PC-3 (cell line): ENCODE measurements around the gene FBXO5.

ENCODE experiments used
- CTCF ChIP-seq: fragments of 300-600 bp; sonication (generic); conservative IDR thresholded peaks from 2 replicates; pipeline ENCODE4 v1.5.1; 2017; ENCODE audit warnings: antibody characterized with exemption, low read depth, mild to moderate bottlenecking, low read length
- EZH2 ChIP-seq: fragments of 300-600 bp; sonication (generic); IDR thresholded peaks from one replicate; pipeline ENCODE4 v1.6.1; 2017; ENCODE audit warnings: antibody characterized with exemption, mild to moderate bottlenecking, low read length; ENCODE audit not compliant: unreplicated experiment
- EZH2phosphoT487 ChIP-seq: fragments of 300-600 bp; sonication (generic); IDR thresholded peaks from 2 replicates; pipeline ENCODE4 v1.6.1; 2018; ENCODE audit warnings: mild to moderate bottlenecking, antibody characterized with exemption, low read length, borderline replicate concordance

- TF ChIP-seq CTCF (no peak), EZH2 (no peak), EZH2phosphoT487 (no peak)
These were observed 32.3 kb upstream of the FBXO5 start for GRCh38 chr6:153015094-153015640.
